Measurements from ENCODE around the gene THADA.

THADA gene

GRCh38 chr2:43430489-43430888, 165.3 kb downstream of the THADA start:
- no peak overlapping the region for H3K27ac ChIP-seq (ENCODE audit: low read depth, low read length)

GRCh38 chr2:43429369-43429768, 166.5 kb downstream of the THADA start:
- Histone ChIP-seq H3K4me3 (ENCODE audit: low read length) (no peak overlapping the region), H3K9me2 (replicated peaks; ENCODE audit: control insufficient read depth, low read length) (no peaks in the 10 kb centered on the region), H3K36me3 (ENCODE audit: control insufficient read depth, low read length) (peaks cover 18% of the 10 kb centered on the region), H3K79me2 (ENCODE audit: control insufficient read depth, low read length) (no peaks in the 10 kb centered on the region), H3F3A (ENCODE audit: control insufficient read depth, insufficient read depth) (peaks cover 2% of the 10 kb centered on the region), H3K4me1 (ENCODE audit: control insufficient read depth, low read length) (peaks cover 24% of the 10 kb centered on the region), H4K20me1 (ENCODE audit: control insufficient read depth, insufficient read depth, low read depth, low read length) (no peaks in the 10 kb centered on the region), H3K4me2 (ENCODE audit: low read length) (no peak overlapping the region), H3K9me3 (ENCODE audit: control insufficient read depth, insufficient read depth, low read length) (no peaks in the 10 kb centered on the region), H3K27me3 (ENCODE audit: control insufficient read depth, low read length) (no peaks in the 10 kb centered on the region), H3K27ac (ENCODE audit: low read depth, low read length) (no peak overlapping the region)
- TF ChIP-seq EZH2phosphoT487 (IDR thresholded peaks at IDR 0.05; ENCODE audit: borderline replicate concordance, low read length) (no peak), CTCF (IDR thresholded peaks at IDR 0.05; ENCODE audit: low read depth, low read length, poor library complexity, severe bottlenecking) (no peak)

More at GRCh38 chr2:43430489-43430888, 165.3 kb downstream of the THADA start:
- Histone ChIP-seq H4K20me1 (ENCODE audit: control insufficient read depth, insufficient read depth, low read depth, low read length) (no peaks in the 10 kb centered on the region), H3K36me3 (ENCODE audit: control insufficient read depth, low read length) (peaks cover 12% of the 10 kb centered on the region), H3K4me3 (ENCODE audit: low read length) (no peak overlapping the region), H3K9me3 (ENCODE audit: control insufficient read depth, insufficient read depth, low read length) (no peaks in the 10 kb centered on the region), H3K9me2 (replicated peaks; ENCODE audit: control insufficient read depth, low read length) (no peaks in the 10 kb centered on the region), H3K4me1 (ENCODE audit: control insufficient read depth, low read length) (peaks cover 18% of the 10 kb centered on the region), H3K4me2 (ENCODE audit: low read length) (no peak overlapping the region), H3K79me2 (ENCODE audit: control insufficient read depth, low read length) (no peaks in the 10 kb centered on the region), H3K27me3 (ENCODE audit: control insufficient read depth, low read length) (no peaks in the 10 kb centered on the region), H3F3A (ENCODE audit: control insufficient read depth, insufficient read depth) (peaks cover 2% of the 10 kb centered on the region)
- TF ChIP-seq CTCF (IDR thresholded peaks at IDR 0.05; ENCODE audit: low read depth, low read length, poor library complexity, severe bottlenecking), result no peak
- no peak for TF ChIP-seq EZH2phosphoT487 (IDR thresholded peaks at IDR 0.05; ENCODE audit: borderline replicate concordance, low read length)

GRCh38 chr2:43427032-43427424, 168.8 kb downstream of the THADA start:
- Histone ChIP-seq H3K27ac (ENCODE audit: low read depth, low read length) (peak overlapping the region; percentile 25; the same call in 1 of the 2 replicates), H3K4me1 (ENCODE audit: control insufficient read depth, low read length) (peaks cover 24% of the 10 kb centered on the region), H3K27me3 (ENCODE audit: control insufficient read depth, low read length) (no peaks in the 10 kb centered on the region), H3K9me3 (ENCODE audit: control insufficient read depth, insufficient read depth, low read length) (no peaks in the 10 kb centered on the region), H4K20me1 (ENCODE audit: control insufficient read depth, insufficient read depth, low read depth, low read length) (no peaks in the 10 kb centered on the region), H3K4me2 (ENCODE audit: low read length) (peak overlapping the region; percentile 55; the same call in 1 of the 2 replicates), H3K4me3 (ENCODE audit: low read length) (no peak overlapping the region; the same call in 1 of the 2 replicates), H3K36me3 (ENCODE audit: control insufficient read depth, low read length) (peaks cover 18% of the 10 kb centered on the region), H3K79me2 (ENCODE audit: control insufficient read depth, low read length) (no peaks in the 10 kb centered on the region), H3F3A (ENCODE audit: control insufficient read depth, insufficient read depth) (peaks cover 2% of the 10 kb centered on the region), H3K9me2 (replicated peaks; ENCODE audit: control insufficient read depth, low read length) (no peaks in the 10 kb centered on the region)
- TF ChIP-seq EZH2phosphoT487 (IDR thresholded peaks at IDR 0.05; ENCODE audit: borderline replicate concordance, low read length) (no peak), CTCF (IDR thresholded peaks at IDR 0.05; ENCODE audit: low read depth, low read length, poor library complexity, severe bottlenecking) (no peak)

All from DOHH2 (cell line).